Osteoblast (primary cell): Measurements from ENCODE around the gene GINM1. TPM values are rescaled to one million over a fixed set of nuclear protein-coding genes. Genes with fewer than 3 reads are reported as not detected.

Source experiments
- DNase-seq: peaks from one replicate; pipeline ENCODE4 v3.0.0; 2011; ENCODE audit warnings: low spot score, mixed read lengths; ENCODE audit not compliant: insufficient read length; ENCODE audit errors: missing footprints
- H2AFZ ChIP-seq: 2 replicates; pipeline ENCODE4 v1.6.0; 2011; ENCODE audit warnings: mild to moderate bottlenecking, low read length
- H3K27ac ChIP-seq: 2 replicates; pipeline ENCODE4 v1.5.1; 2011; ENCODE audit warnings: mild to moderate bottlenecking, low read depth, low read length, moderate library complexity
- H3K27me3 ChIP-seq: 2 replicates; pipeline ENCODE4 v1.6.0; 2012; ENCODE audit warnings: mild to moderate bottlenecking, control low read depth, inconsistent platforms, low read length, moderate library complexity; ENCODE audit not compliant: insufficient read depth
- H3K36me3 ChIP-seq: 2 replicates; pipeline ENCODE4 v1.5.1; 2011; ENCODE audit warnings: mild to moderate bottlenecking, low read length, control low read depth, moderate library complexity; ENCODE audit not compliant: insufficient read depth
- H3K4me1 ChIP-seq: 2 replicates; pipeline ENCODE4 v1.5.1; 2011; ENCODE audit warnings: mild to moderate bottlenecking, low read length, control low read depth, moderate library complexity; ENCODE audit not compliant: insufficient read depth
- H3K4me2 ChIP-seq: 2 replicates; pipeline ENCODE4 v1.6.0; 2011; ENCODE audit warnings: mild to moderate bottlenecking, low read length; ENCODE audit not compliant: insufficient read depth
- H3K4me3 ChIP-seq: fragments of 200-600 bp; sonication (generic); 3 replicates; pipeline ENCODE4 v1.5.1; 2012; ENCODE audit warnings: mild to moderate bottlenecking, low read length, inconsistent platforms; ENCODE audit not compliant: insufficient read depth
- H3K79me2 ChIP-seq: 2 replicates; pipeline ENCODE4 v1.6.0; 2012; ENCODE audit warnings: mild to moderate bottlenecking, low read length, control low read depth, inconsistent platforms; ENCODE audit not compliant: insufficient read depth
- H3K9me3 ChIP-seq: 2 replicates; pipeline ENCODE4 v1.5.1; 2011; ENCODE audit warnings: low read depth, low read length, control low read depth
- H4K20me1 ChIP-seq: 2 replicates; pipeline ENCODE4 v1.6.0; 2012; ENCODE audit warnings: mild to moderate bottlenecking, low read length, control low read depth; ENCODE audit not compliant: insufficient read depth
- CTCF ChIP-seq: IDR thresholded peaks from 2 replicates; pipeline ENCODE4 v1.5.1; 2011; ENCODE audit warnings: mild to moderate bottlenecking, low read depth, low read length, moderate library complexity; ENCODE audit errors: extremely low read depth
- total RNA-seq: library from RNA; depleted of rRNA; stranded (reverse); fragments of >200 nt; gene quantifications from 2 replicates; pipeline ENCODE4 v1.2.3, GENCODE V29; 2012

Gene GINM1
- total RNA-seq, 1 donor = 75.3 TPM

- Histone ChIP-seq H3K4me2 (no peak overlapping the region), H3K4me3 (no peak overlapping the region), H3K9me3 (no peaks in the 10 kb centered on the region), H3K79me2 (no peaks in the 10 kb centered on the region), H3K27ac (no peak overlapping the region), H4K20me1 (no peaks in the 10 kb centered on the region), H3K27me3 (no peaks in the 10 kb centered on the region), H2AFZ (no peak overlapping the region), H3K36me3 (peaks cover 64% of the 10 kb centered on the region), H3K4me1 (no peaks in the 10 kb centered on the region)
- no peak for DNase-seq
- no peak for TF ChIP-seq CTCF
Observed at GRCh38 chr6:149593408-149593807, 27.2 kb downstream of the GINM1 start.

GRCh38 chr6:149600508-149600907, 34.3 kb downstream of the GINM1 start:
- Histone ChIP-seq H3K4me3 (no peak overlapping the region), H3K4me2 (no peak overlapping the region), H3K79me2 (peaks cover 2% of the 10 kb centered on the region), H3K27me3 (no peaks in the 10 kb centered on the region), H3K36me3 (peaks cover 36% of the 10 kb centered on the region), H4K20me1 (no peaks in the 10 kb centered on the region), H3K27ac (no peak overlapping the region), H3K4me1 (no peaks in the 10 kb centered on the region), H3K9me3 (no peaks in the 10 kb centered on the region), H2AFZ (no peak overlapping the region)
- no peak for DNase-seq
- no peak for TF ChIP-seq CTCF

GRCh38 chr6:149608381-149608982, 42.3 kb downstream of the GINM1 start:
- H3K9me3 ChIP-seq = no peaks in the 10 kb centered on the region
- no peak for DNase-seq
- no peak overlapping the region for H2AFZ ChIP-seq
- no peak overlapping the region for H3K27ac ChIP-seq
- H3K27me3 ChIP-seq = no peaks in the 10 kb centered on the region
- no peaks in the 10 kb centered on the region for H3K36me3 ChIP-seq
- no peak for TF ChIP-seq CTCF
- no peak overlapping the region for H3K4me3 ChIP-seq
- no peaks in the 10 kb centered on the region for H4K20me1 ChIP-seq
- peaks cover 6% of the 10 kb centered on the region for H3K79me2 ChIP-seq
- H3K4me1 ChIP-seq = no peaks in the 10 kb centered on the region
- H3K4me2 ChIP-seq = no peak overlapping the region

- Histone ChIP-seq H3K4me2 (no peak overlapping the region), H3K27ac (no peak overlapping the region)
- peak; percentile 52 for DNase-seq
Observed at GRCh38 chr6:149614337-149614736, 48.2 kb downstream of the GINM1 start.

More at GRCh38 chr6:149614337-149614736, 48.2 kb downstream of the GINM1 start:
- Histone ChIP-seq H3K9me3 (no peaks in the 10 kb centered on the region), H2AFZ (no peak overlapping the region), H3K36me3 (no peaks in the 10 kb centered on the region), H4K20me1 (no peaks in the 10 kb centered on the region), H3K79me2 (no peaks in the 10 kb centered on the region), H3K4me3 (no peak overlapping the region), H3K4me1 (no peaks in the 10 kb centered on the region), H3K27me3 (no peaks in the 10 kb centered on the region)
- TF ChIP-seq CTCF = no peak
